Activated effector memory CD4-positive, alpha-beta T cell treated with anti-CD3 and anti-CD28 coated beads, Interleukin-2, amount 50 U/mL, for 16 hours (primary cell): ENCODE results near the gene TYW1B.
"Not testable (repeated sequence)": the region's sequence is repeated elsewhere in the genome, so short reads cannot be mapped to it uniquely, and the experiment has no call there.

Experiments used
- DNase-seq: peaks from one replicate; pipeline ENCODE4 v3.0.0-alpha.2; 2020

Gene TYW1B

DNA sequence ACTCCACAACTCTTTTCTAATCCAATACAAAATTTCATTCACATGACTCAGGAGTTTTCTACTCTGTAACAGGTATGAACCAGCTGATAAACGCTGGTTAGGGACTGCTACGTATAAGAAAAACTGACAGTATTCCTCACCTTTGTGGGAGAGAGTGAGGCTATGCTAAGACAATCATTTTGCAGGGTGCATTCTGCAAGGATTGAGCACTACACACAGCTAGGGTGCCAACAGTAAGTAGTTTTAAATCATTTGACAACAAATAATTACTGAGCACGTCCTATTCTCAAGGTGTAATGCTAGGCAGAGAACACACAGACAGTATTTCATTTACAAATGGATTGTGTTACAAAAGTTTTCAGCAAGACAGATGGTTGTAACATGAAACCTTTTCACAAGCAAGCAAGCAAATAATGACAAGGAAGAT lies 206.2 kb downstream of the TYW1B start:
- not testable (repeated sequence) for DNase-seq

DNA sequence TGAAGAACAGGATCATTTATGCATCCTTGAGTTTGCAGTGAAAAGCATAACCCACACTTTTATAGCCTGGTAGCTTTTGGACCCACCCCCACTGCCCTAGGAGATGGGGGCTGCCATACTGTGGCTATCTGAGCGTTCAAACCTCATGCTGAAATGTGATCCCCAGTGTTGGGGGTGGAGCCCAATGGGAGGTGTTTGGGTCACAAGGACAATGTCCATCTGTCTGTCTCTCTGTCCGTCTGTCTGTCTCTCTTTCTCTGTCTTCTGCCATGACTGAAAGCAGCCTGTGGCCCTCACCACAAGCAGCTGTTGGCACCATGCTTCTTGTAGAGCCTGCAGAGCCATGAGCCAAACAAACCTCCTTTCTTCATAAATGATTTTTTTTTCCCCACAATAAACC lies 207.1 kb downstream of the TYW1B start:
- not testable (repeated sequence) for DNase-seq

- not testable (repeated sequence) for DNase-seq
Observed at GRCh38 chr7:72618435-72619180, 209.4 kb downstream of the TYW1B start.

GRCh38 chr7:72609761-72610160 lies 218.2 kb downstream of the TYW1B start:
- DNase-seq = not testable (repeated sequence)

DNA sequence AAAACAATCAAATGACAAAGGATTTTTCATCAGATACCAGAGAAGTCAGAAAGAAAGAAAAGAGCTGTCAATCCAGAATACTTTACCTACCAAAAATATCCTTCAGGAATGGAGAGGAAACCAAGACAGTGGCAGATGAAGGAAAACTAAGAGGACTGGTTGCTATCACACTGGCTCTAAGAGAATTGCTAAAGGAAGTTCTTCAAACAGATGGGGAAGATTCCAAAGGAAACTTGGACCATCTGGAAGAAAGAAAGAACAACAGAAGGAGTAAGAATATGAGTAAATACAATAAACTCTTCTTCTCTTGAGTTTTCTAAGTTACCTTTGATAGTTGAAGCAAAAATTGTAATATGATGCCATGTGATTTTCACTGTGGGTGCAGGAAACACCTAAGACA lies 220.0 kb downstream of the TYW1B start:
- not testable (repeated sequence) for DNase-seq

DNA sequence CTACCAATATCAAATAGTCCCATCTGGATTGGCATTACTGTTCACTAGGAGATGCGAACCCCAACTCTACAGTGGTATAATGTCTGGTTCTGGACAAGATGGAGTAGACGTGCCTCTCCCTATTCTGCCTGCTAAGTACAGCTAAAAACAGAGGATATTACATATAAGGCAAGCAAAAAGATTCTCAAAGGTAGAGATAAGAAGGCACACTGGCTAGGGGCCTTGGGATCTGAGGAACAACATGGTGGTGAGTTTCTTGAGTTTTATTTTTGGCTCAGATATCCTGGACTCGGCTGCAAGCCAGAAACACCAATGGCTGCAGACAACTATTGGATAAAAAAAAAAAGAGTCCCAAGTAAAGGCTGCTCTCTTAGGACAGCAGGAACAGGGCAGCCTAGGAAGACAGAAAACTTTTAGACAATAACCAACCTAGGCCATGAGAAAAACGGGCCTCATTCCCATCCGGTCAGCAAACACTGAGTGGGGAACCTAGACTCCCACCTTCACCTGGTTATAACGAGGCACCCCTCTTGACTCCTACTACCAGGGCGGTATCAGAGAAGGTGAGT lies 222.1 kb downstream of the TYW1B start:
- not testable (repeated sequence) for DNase-seq

DNA sequence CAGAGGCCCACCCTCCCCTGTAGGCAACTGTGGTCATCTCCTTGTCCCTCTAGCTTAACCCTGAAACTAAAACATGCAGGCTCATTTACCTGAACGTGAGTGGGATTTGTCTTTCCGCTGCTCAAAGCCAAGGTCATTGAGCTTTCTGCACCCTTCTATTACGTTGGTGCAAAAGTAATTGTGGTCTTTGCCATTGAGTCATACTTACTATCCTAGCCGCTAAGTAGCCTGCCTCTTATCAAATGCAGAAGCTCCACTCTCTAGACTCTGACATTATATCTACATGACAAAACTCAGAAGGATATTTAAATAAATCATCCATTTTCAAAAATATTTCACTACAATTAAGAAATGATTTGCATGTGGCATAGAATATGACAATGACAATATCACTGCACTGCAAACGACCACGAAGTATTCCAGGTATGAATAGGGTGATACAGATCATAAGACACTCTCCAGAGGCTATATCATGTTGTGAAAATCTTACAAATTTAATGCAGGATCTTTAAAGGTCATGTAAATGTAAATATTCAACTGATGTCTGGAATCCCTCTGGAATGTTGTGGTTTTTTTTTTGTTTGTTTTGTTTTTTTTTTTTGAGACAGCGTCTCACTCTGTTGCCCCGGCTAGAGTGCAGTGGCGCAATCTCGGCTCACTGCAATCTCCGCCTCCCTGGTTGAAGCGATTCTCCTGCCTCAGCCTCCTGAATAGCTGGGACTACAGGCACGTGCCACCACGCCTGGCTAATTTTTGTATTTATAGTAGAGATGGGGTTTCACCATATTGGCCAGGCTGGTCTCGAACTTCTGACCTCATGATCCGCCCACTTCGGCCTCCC lies 223.0 kb downstream of the TYW1B start:
- not testable (repeated sequence) for DNase-seq

DNA sequence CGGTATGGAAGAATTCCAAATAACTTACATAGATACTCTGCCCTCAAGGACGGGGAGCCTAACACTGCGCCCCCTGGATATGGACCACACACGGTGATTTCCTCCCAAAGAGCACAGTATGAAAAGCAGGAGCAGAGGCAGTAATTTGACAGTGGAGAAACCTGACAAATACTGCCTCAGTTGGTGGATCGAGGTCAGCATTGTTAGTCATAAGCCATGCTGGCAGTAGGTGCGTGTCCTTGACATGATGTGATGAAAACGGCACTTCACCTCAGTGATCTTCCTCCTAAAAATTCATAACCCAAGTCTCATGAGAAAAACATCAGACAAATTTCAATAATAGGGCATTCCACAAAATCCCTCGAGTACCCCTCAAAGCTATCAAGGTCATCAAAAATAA lies 224.5 kb downstream of the TYW1B start:
- not testable (repeated sequence) for DNase-seq

DNA sequence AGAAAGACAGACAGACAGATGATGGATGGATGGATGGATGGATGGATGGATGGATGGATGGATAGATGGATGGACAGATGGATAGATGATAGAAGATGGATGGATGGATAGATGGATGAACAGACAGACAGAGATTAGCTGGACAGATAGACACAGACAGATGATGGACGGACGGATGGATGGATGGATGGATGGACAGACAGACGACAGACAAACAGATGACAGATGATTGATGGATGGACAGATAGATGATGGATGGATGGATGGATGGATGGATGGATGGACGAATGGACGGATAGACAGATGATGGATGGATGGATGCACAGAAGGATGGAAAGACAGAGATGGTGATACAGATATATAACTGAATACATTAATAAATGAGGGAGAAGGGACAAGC lies 224.9 kb downstream of the TYW1B start:
- no peak for DNase-seq

- DNase-seq = not testable (repeated sequence)
Observed at GRCh38 chr7:72601683-72602082, 226.3 kb downstream of the TYW1B start.

GRCh38 chr7:72590023-72590422 lies 238.0 kb downstream of the TYW1B start:
- DNase-seq = not testable (repeated sequence)

DNA sequence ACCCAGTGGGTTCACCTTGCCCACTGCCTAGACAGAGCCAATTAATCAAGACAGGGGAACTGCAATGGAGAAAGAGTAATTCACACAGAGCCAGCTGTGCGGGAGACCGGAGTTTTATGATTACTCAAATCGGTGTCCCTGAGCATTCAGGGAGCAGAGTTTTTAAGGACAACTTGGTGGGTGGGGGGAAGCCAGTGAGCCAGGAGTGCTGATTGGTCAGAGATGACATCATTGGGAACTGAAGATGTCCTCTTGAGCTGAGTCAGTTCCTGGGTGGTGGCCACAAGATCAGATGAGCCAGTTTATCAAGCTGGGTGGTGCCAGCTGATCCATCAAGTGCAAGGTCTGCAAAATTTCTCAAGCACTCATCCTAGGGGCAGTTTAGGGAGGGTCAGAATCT lies 240.7 kb downstream of the TYW1B start:
- DNase-seq = not testable (repeated sequence)

GRCh38 chr7:72584576-72584975 lies 243.4 kb downstream of the TYW1B start:
- not testable (repeated sequence) for DNase-seq

- DNase-seq = not testable (repeated sequence)
Observed at GRCh38 chr7:72583620-72584361, 244.2 kb downstream of the TYW1B start.

- DNase-seq = not testable (repeated sequence)
Observed at GRCh38 chr7:72580142-72580770, 247.7 kb downstream of the TYW1B start.

- DNase-seq = no peak
Observed at GRCh38 chr7:72577107-72577506, 250.9 kb downstream of the TYW1B start.

DNA sequence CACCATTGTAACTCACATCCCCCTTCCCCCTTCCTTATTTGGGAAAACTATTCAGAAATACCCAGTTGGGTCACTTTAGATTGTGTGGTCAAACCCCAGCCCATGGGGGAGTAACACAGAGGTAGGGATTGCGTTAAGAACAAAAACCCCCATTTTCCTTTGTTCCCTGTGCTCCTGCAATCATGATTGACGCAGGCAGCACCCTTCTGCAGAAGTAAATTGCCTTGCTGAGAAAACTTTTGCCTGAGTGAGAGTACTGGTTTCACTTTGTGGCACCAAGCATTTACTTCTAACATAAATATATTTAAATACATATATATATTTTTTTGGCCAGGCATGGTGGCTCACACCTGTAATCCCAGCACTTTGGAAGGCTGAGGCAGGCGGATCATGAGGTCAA lies 266.0 kb downstream of the TYW1B start:
- DNase-seq = not testable (repeated sequence)

DNA sequence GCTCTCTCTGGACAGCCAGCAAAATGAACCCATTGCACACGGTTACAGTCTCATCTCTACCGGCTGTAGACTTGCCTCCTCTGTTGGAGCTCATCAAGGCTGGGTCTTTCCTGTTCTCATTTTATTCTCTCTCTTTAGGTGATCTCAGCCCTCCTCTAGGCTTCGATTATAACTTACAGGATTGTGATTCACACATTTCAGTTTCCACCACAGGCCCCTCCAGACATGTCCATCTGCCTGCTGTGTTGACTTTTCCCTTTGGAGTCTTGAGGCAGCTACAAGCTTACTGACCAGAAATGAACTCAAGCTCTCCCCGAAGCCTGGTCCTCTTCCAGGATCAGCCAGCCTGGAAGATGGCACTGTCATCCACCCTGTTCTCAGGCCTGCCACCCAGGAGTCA lies 268.5 kb downstream of the TYW1B start:
- DNase-seq = not testable (repeated sequence)

DNA sequence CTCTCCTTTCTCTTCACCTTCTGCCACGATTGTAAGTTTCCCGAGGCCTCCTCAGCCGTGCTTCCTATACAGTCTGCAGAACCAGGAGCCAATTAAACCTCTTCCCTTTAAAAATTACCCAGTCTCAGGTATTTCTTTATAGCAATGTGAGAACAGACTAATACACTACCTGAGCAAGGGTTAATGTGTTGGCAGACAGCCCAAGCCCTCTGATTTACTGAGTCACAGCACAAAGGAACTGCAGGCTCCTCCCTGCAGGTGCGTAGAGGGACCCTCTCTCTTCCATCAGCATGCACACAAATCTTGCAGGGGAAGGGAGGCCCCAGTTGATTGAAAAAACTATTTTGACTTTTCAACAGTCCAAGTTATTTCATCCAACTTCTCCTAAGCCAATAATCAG lies 271.3 kb downstream of the TYW1B start:
- DNase-seq = not testable (repeated sequence)

GRCh38 chr7:72555238-72555637 lies 272.8 kb downstream of the TYW1B start:
- not testable (repeated sequence) for DNase-seq

- DNase-seq = not testable (repeated sequence)
Observed at GRCh38 chr7:72554401-72554800, 273.6 kb downstream of the TYW1B start.

GRCh38 chr7:72550454-72550853 lies 277.5 kb downstream of the TYW1B start:
- DNase-seq = not testable (repeated sequence)
